Retina (tissue), 1 donor: ENCODE measurements around the gene XRCC2.

Experiments
- DNase-seq: peaks from one replicate; pipeline ENCODE4 v3.0.0-alpha.2; 2016

XRCC2 gene

GRCh38 chr7:152608656-152609055 is 67.3 kb downstream of the XRCC2 start:
- DNase-seq: no peak

DNA sequence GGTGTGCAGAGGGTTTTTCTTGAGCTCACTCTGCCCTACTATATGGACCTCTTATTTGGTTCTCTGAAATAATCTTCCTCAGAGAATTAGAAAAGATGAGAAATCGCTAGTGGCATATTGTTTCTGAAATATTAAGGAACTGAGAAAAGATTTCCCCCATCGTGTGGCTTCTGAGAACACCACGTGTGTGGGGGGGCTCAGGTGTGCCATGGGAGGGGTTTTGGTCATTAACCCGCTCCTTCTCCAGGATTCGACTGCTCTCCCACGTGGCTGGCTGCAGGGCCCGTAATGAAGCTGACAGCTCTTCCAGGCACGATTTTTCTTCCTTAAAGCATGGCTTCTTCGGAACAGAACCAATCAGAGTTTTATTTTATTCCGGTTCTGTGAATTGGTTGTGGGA is 67.7 kb downstream of the XRCC2 start:
- peak; percentile 28 for DNase-seq

DNA sequence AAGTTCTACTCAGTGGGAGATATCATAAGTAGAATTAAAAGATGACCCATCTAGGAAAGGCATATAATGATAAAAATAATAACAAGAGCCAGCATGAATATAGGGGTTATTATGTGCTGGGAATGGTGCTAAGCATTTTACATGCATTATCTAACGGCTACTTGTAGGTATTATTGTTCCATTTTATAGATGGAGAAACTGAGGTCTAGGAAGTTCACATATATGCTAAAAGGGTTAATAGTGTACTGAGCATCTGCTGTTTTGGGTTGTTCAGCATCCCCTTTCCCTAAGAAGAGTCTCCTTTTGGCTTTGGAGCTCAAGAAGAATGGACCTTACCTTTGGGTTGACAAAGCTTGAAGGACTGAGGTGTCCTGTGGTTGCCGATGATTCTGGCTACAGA is 68.9 kb downstream of the XRCC2 start:
- DNase-seq: no peak

DNA sequence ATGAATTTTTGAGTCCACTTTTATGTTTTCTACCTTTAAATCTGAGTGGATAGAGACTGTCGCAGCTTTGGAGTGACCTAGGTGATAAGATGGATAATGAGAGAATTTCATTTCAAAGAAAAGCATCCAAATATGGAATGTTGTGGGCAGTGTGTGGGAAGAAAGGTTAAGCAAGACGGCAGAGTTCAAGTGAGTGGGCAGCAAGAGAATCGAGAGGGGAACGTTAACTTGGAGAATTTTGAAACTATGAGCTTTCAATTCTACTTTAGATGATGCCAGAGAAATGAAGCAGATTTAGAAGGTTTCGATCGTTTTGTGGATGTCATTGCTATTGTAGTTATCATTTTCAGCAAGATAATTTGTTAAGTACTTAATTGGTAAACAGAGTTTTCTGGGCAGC is 73.0 kb downstream of the XRCC2 start:
- no peak for DNase-seq

- no peak for DNase-seq
Measured at GRCh38 chr7:152601305-152601798, 74.6 kb downstream of the XRCC2 start.

GRCh38 chr7:152600266-152600665 is 75.7 kb downstream of the XRCC2 start:
- no peak for DNase-seq

DNA sequence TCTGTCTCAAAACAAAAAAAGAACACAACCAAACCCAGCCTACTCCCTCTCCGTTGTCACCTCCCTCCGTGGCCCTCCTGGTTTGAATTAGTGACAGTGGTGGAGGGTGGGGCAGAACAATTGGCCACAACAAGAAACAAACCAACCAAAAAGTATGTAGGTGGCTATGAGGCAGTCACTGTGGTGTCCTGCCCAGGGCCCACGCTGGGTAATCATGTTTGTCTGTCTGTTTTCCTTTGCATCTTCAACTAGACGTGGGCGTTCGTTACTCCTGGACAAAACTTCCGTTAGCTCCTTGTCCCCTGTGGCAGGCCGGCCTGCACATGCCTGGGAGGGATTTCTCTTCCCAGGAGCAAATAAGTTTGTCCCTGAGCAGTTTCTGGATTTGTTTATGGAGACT is 78.4 kb downstream of the XRCC2 start:
- no peak for DNase-seq

DNA sequence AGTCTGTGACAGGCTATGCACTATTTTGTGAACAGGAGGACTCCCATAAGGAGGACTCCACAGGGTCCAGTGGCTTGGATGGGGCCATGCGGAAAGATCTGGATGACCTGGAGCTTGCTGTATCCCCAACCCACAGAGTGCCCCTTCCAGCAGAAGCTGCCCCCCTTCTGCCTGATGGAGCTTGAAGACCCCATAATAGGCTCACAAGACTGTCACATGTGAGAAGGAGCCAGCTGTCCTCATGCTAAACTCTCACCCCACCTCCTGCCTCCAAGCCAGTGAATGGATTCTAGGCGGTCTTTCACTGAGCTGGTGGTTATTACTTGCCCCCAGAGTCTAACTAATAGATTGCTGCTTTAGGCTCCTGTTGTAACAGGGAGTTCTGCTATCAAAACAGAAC is 79.1 kb downstream of the XRCC2 start:
- peak; percentile 41 for DNase-seq
